DOHH2 (cell line): ENCODE measurements around the gene CACNG7.
"Not testable (repeated sequence)": the region's sequence is repeated elsewhere in the genome, so short reads cannot be mapped to it uniquely, and the experiment has no call there.

Experiments
- H3F3A ChIP-seq: fragments of 200-600 bp; sonication (generic), shearing (Covaris generic); 2 replicates; pipeline ENCODE4 v1.6.0; 2016; ENCODE audit warnings: antibody characterized with exemption, mild to moderate bottlenecking; ENCODE audit not compliant: control insufficient read depth, insufficient read depth
- H3K27ac ChIP-seq: fragments of 200-600 bp; sonication (generic); 2 replicates; pipeline ENCODE4 v1.5.1; 2014; ENCODE audit warnings: low read depth, mild to moderate bottlenecking, low read length, moderate library complexity
- H3K27me3 ChIP-seq: fragments of 200-600 bp; sonication (generic); 2 replicates; pipeline ENCODE4 v1.6.1; 2014; ENCODE audit warnings: mild to moderate bottlenecking, low read length, mixed read lengths; ENCODE audit not compliant: control insufficient read depth
- H3K36me3 ChIP-seq: fragments of 200-600 bp; sonication (generic); 2 replicates; pipeline ENCODE4 v1.6.1; 2014; ENCODE audit warnings: mild to moderate bottlenecking, low read length, moderate library complexity, mixed read lengths; ENCODE audit not compliant: control insufficient read depth
- H3K4me1 ChIP-seq: fragments of 200-600 bp; sonication (generic); 2 replicates; pipeline ENCODE4 v1.6.1; 2014; ENCODE audit warnings: mild to moderate bottlenecking, low read length, mixed read lengths; ENCODE audit not compliant: control insufficient read depth
- H3K4me2 ChIP-seq: fragments of 200-600 bp; sonication (generic); 2 replicates; pipeline ENCODE4 v1.6.0; 2014; ENCODE audit warnings: mild to moderate bottlenecking, low read length, moderate library complexity
- H3K4me3 ChIP-seq: fragments of 200-600 bp; sonication (generic); 2 replicates; pipeline ENCODE4 v1.5.1; 2014; ENCODE audit warnings: mild to moderate bottlenecking, low read length, mixed read lengths
- H3K79me2 ChIP-seq: fragments of 200-600 bp; sonication (generic); 2 replicates; pipeline ENCODE4 v1.6.1; 2014; ENCODE audit warnings: mild to moderate bottlenecking, low read length, mixed read lengths; ENCODE audit not compliant: control insufficient read depth
- H3K9me2 ChIP-seq: fragments of 200-600 bp; sonication (generic); replicated peaks from 2 replicates; pipeline ENCODE4 v1.6.1; 2014; ENCODE audit warnings: mild to moderate bottlenecking, low read length, mixed read lengths; ENCODE audit not compliant: control insufficient read depth
- H3K9me3 ChIP-seq: fragments of 200-600 bp; sonication (generic); 2 replicates; pipeline ENCODE4 v1.6.1; 2014; ENCODE audit warnings: antibody characterized with exemption, low read length, mixed read lengths; ENCODE audit not compliant: control insufficient read depth, insufficient read depth
- H4K20me1 ChIP-seq: fragments of 200-600 bp; sonication (generic); 2 replicates; pipeline ENCODE4 v1.6.0; 2014; ENCODE audit warnings: low read depth, mild to moderate bottlenecking, antibody characterized with exemption, low read length, moderate library complexity; ENCODE audit not compliant: control insufficient read depth, insufficient read depth
- EZH2phosphoT487 ChIP-seq: fragments of 200-600 bp; sonication (generic); IDR thresholded peaks from 2 replicates; pipeline ENCODE4 v1.6.1; 2017; ENCODE audit warnings: borderline replicate concordance, mild to moderate bottlenecking, antibody characterized with exemption, low read length, moderate library complexity, mixed read lengths
- TF ChIP-seq, protein P1 (sequence below): fragments of 200-600 bp; sonication (generic); IDR thresholded peaks from one replicate; pipeline ENCODE4 v1.5.1; 2014; ENCODE audit warnings: antibody characterized with exemption, mild to moderate bottlenecking, low read depth, low read length; ENCODE audit not compliant: poor library complexity, severe bottlenecking

Gene CACNG7

GRCh38 chr19:53944933-53945332 lies 35.9 kb downstream of the CACNG7 start:
- H4K20me1 ChIP-seq = no peaks in the 10 kb centered on the region
- H3K27me3 ChIP-seq = no peaks in the 10 kb centered on the region
- H3K9me2 ChIP-seq = no peaks in the 10 kb centered on the region
- no peaks in the 10 kb centered on the region for H3K4me1 ChIP-seq
- H3F3A ChIP-seq = no peaks in the 10 kb centered on the region
- H3K9me3 ChIP-seq = no peaks in the 10 kb centered on the region
- H3K36me3 ChIP-seq = no peaks in the 10 kb centered on the region
- TF ChIP-seq, protein P1, sequence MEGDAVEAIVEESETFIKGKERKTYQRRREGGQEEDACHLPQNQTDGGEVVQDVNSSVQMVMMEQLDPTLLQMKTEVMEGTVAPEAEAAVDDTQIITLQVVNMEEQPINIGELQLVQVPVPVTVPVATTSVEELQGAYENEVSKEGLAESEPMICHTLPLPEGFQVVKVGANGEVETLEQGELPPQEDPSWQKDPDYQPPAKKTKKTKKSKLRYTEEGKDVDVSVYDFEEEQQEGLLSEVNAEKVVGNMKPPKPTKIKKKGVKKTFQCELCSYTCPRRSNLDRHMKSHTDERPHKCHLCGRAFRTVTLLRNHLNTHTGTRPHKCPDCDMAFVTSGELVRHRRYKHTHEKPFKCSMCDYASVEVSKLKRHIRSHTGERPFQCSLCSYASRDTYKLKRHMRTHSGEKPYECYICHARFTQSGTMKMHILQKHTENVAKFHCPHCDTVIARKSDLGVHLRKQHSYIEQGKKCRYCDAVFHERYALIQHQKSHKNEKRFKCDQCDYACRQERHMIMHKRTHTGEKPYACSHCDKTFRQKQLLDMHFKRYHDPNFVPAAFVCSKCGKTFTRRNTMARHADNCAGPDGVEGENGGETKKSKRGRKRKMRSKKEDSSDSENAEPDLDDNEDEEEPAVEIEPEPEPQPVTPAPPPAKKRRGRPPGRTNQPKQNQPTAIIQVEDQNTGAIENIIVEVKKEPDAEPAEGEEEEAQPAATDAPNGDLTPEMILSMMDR = no peak
- H3K4me3 ChIP-seq = no peak overlapping the region
- H3K27ac ChIP-seq = no peak overlapping the region
- no peaks in the 10 kb centered on the region for H3K79me2 ChIP-seq
- H3K4me2 ChIP-seq = no peak overlapping the region

DNA sequence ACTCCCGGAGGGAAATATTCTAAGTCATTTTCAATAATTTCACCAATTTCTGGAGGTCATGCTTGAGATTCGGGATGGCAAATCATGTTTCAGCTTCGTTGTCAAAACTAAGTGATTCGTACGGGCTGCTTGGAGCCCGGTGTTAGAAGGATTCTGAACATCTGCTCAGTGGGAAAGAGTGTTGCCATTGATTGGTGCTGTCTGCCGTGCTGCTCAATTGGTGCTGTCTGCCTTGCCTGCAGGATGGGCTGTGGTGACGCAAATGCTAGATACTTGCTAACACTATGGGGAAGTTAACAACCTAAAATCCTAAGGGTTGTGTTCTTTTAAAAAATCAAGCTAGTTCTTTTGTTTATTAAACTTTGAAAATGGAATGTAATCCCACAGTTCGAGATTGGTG lies 36.4 kb downstream of the CACNG7 start:
- Histone ChIP-seq H3K79me2 (no peaks in the 10 kb centered on the region), H3K4me3 (no peak overlapping the region), H3F3A (no peaks in the 10 kb centered on the region), H3K9me3 (no peaks in the 10 kb centered on the region), H3K4me1 (no peaks in the 10 kb centered on the region), H3K27ac (no peak overlapping the region), H3K9me2 (no peaks in the 10 kb centered on the region), H3K36me3 (no peaks in the 10 kb centered on the region), H3K27me3 (no peaks in the 10 kb centered on the region), H3K4me2 (no peak overlapping the region), H4K20me1 (no peaks in the 10 kb centered on the region)
- TF ChIP-seq, protein P1 = no peak
- TF ChIP-seq EZH2phosphoT487 = no peak

- H4K20me1 ChIP-seq = no peaks in the 10 kb centered on the region
- TF ChIP-seq, protein P1 = no peak
- TF ChIP-seq EZH2phosphoT487 = no peak
- no peaks in the 10 kb centered on the region for H3F3A ChIP-seq
- H3K36me3 ChIP-seq = no peaks in the 10 kb centered on the region
- H3K4me3 ChIP-seq = no peak overlapping the region
- no peaks in the 10 kb centered on the region for H3K4me1 ChIP-seq
- no peaks in the 10 kb centered on the region for H3K79me2 ChIP-seq
- no peaks in the 10 kb centered on the region for H3K27me3 ChIP-seq
- H3K27ac ChIP-seq = no peak overlapping the region
- no peaks in the 10 kb centered on the region for H3K9me3 ChIP-seq
- no peak overlapping the region for H3K4me2 ChIP-seq
- H3K9me2 ChIP-seq = no peaks in the 10 kb centered on the region
These were observed 36.9 kb downstream of the CACNG7 start for GRCh38 chr19:53945998-53946397.

- Histone ChIP-seq H3K4me3 (no peak overlapping the region), H3K4me1 (no peaks in the 10 kb centered on the region), H3K4me2 (no peak overlapping the region), H3K9me2 (no peaks in the 10 kb centered on the region), H3K36me3 (no peaks in the 10 kb centered on the region), H3K79me2 (no peaks in the 10 kb centered on the region), H3K27me3 (no peaks in the 10 kb centered on the region), H3F3A (no peaks in the 10 kb centered on the region), H3K27ac (no peak overlapping the region), H4K20me1 (no peaks in the 10 kb centered on the region), H3K9me3 (no peaks in the 10 kb centered on the region)
- TF ChIP-seq, protein P1 = peak; percentile 39
- TF ChIP-seq EZH2phosphoT487 = no peak
These were observed 38.5 kb downstream of the CACNG7 start for GRCh38 chr19:53947624-53948023.

DNA sequence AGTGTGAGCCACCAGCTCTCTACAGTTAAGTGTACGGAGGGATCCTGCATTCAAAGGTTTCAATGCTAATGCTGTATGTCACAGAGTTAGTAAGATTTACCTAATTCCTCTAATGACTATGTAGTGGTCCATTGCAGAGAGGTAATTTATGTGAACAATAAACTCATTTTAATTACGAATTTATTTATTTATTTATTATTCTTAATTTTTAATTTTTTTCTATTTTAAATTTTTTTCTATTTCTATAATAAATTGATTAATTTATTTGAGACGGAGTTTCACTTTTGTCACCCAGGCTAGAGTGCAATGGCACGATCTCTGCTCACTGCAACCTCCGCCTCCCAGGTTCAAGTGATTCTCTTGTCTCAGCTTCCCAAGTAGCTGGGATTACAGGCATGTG lies 39.5 kb downstream of the CACNG7 start:
- not testable (repeated sequence) for H3K9me2 ChIP-seq, H3F3A ChIP-seq, H3K27me3 ChIP-seq, H3K9me3 ChIP-seq, H3K27ac ChIP-seq, H3K36me3 ChIP-seq, H4K20me1 ChIP-seq, H3K4me2 ChIP-seq, H3K79me2 ChIP-seq, H3K4me3 ChIP-seq, H3K4me1 ChIP-seq
